ENCODE results near the gene PEX5L. TPM values are rescaled to one million over a fixed set of nuclear protein-coding genes. Genes with fewer than 3 reads are reported as not detected.

PEX5L gene
- polyA plus RNA-seq, 1 of the 3 experiments (the other 2 are of a cell fraction) = not detected

- no peaks in the 10 kb centered on the region for H3K4me1 ChIP-seq (ENCODE audit: control insufficient read depth in 1 of 2, insufficient read depth in 2 of 2, low read depth in 1 of 2, low read length in 1 of 2)
- H3K9me2 ChIP-seq = no peaks in the 10 kb centered on the region
- no peak overlapping the region for H3K4me3 ChIP-seq (ENCODE audit: low read depth in 2 of 2, low read length in 1 of 2)
- POLR2A ChIA-PET = no interaction called here
- H4K20me1 ChIP-seq (ENCODE audit: insufficient read depth) = no peaks in the 10 kb centered on the region
- no peaks in the 10 kb centered on the region for H3K9me3 ChIP-seq
- CTCF ChIA-PET = interaction anchor here (0.6 kb wide), 1 partner anchor 446 kb away, joined by 3 read pairs; no protein-coding TSS in a partner anchor
- no peak overlapping the region for H3K4me2 ChIP-seq
- H3K27ac ChIP-seq (ENCODE audit: low read depth in 2 of 2, low read length in 1 of 2) = no peak overlapping the region
- no peaks in the 10 kb centered on the region for H3F3A ChIP-seq (replicated peaks; ENCODE audit: insufficient read depth)
- TF ChIP-seq FOXM1 (IDR thresholded peaks at IDR 0.05; ENCODE audit: low read depth) (no peak), MEF2A (IDR thresholded peaks at IDR 0.05; ENCODE audit: borderline replicate concordance, low read depth) (no peak), SMC3 (IDR thresholded peaks at IDR 0.05; ENCODE audit: low read depth, low read length) (no peak), ZBTB33 (IDR thresholded peaks at IDR 0.05; ENCODE audit: borderline replicate concordance, low read depth) (no peak), FOXJ3 (CRISPR knock-in tag; IDR thresholded peaks at IDR 0.05) (no peak), FOSL2 (IDR thresholded peaks at IDR 0.05; ENCODE audit: borderline replicate concordance, low read depth) (no peak), REST (IDR thresholded peaks at IDR 0.05; ENCODE audit: low read depth, low read length) (no peak), POLR2AphosphoS5 (IDR thresholded peaks at IDR 0.05; ENCODE audit: low read depth, low read length) (no peak), TAF1 (IDR thresholded peaks at IDR 0.05; ENCODE audit: borderline replicate concordance, low read depth, low read length) (no peak), YY1 (IDR thresholded peaks at IDR 0.05; ENCODE audit: low read depth) (no peak), TCF12 (IDR thresholded peaks at IDR 0.05) (no peak), MAX (IDR thresholded peaks at IDR 0.05; ENCODE audit: low read depth) (no peak), EP300 (IDR thresholded peaks at IDR 0.05; ENCODE audit: borderline replicate concordance in 1 of 2, low read depth in 1 of 2, low read length in 1 of 2) (no peak), CHD2 (IDR thresholded peaks at IDR 0.05; ENCODE audit: low read length, partially characterized antibody) (no peak), ELF1 (IDR thresholded peaks at IDR 0.05) (no peak)
- no peaks in the 10 kb centered on the region for H3K36me3 ChIP-seq (replicated peaks in 1 of 2; ENCODE audit: control insufficient read depth in 1 of 2, insufficient read depth in 2 of 2, low read length in 1 of 2)
- no peak overlapping the region for H3K9ac ChIP-seq
- H3K79me2 ChIP-seq (ENCODE audit: insufficient read depth) = no peaks in the 10 kb centered on the region
- no peak overlapping the region for H2AFZ ChIP-seq (ENCODE audit: low read depth)
- 16% methylated on average over 1 of the region's 1 CpG for WGBS (ENCODE audit: low lambda C conversion rate)
- no peak for DNase-seq
- no peaks in the 10 kb centered on the region for H3K27me3 ChIP-seq (ENCODE audit: insufficient read depth)
These were observed 31.3 kb upstream of the PEX5L start for GRCh38 chr3:180068023-180068422.

All from SK-N-SH (cell line).